CD4-positive, alpha-beta T cell treated with Interleukin-15 for 1 hour (primary cell): ENCODE results near the gene STC2.

Experiments used
- DNase-seq: peaks from one replicate; pipeline ENCODE4 v3.0.0-alpha.2; 2020

The STC2 gene

DNA sequence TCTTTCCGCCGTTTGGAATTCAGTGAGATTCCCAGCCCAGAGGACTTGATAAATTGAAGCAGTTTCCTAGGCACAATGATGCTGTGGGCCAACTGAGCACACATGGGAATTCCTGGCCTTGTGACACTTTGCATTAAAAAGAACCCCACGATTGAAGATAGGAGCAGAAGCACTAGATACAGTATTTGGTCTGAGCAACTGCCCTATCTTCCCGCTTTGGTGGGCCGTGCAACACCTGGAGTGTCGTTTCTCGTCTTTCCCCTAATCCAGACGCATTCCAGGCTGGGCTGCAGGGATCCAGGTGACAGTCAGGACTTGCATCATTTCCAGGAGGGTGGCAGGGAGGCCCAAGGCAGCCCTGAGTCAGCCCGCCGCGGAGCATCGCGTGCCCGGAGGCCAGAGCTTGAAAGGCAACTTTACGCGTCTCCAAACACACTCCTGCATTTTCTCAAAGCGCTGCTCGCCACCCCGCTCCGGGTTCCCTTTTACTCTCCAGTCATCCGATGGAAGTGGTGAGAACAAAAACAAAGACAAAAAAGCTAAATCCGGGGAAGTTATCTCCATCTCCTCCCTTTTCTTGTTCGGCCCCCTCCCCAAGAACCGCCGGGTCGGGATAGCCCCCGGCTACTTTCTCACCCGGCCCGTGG lies 753 bp upstream of the STC2 start:
- no peak for DNase-seq

DNA sequence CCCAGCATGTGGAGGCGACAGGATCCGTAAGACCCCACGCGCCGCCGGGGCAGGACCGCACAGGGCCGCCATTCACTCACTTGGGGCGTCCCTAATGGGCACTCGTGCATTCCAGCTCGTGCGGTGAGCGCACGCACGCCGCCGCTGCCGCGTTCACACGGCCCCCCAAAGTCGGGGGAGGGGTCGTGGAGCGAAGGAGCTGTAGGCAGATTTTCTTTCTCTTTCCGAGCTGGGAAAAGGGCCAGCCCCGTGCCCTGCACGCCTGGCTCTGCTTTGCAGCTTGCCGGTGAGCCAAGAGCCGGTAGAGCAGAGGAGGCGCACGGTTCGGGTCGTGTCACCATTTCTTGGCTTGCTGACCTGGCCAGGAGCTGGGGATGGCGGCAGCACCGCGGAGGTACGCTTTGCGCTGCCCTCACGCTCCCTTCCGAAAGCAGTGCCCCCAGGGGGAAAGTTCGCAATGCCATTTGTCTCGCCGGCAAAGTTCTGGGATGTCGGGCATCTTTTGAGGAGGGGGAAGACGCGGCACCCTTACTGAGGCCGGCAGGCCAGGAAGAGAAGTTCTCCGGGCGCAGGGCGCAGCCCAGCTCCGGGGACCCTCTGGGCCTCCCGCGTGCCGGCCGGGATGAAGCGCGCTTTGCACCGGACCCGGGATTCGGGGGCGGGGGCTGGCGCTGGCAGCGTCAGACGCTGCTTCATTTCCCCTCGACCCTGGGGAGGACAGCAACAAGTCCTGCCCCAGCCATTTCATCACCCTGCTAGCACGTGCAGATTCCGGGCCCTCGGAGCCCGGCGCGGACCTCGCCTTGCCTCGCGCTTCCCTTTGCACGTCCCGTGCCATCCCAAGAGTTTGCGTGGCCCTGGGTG lies 898 bp downstream of the STC2 start:
- no peak for DNase-seq

DNA sequence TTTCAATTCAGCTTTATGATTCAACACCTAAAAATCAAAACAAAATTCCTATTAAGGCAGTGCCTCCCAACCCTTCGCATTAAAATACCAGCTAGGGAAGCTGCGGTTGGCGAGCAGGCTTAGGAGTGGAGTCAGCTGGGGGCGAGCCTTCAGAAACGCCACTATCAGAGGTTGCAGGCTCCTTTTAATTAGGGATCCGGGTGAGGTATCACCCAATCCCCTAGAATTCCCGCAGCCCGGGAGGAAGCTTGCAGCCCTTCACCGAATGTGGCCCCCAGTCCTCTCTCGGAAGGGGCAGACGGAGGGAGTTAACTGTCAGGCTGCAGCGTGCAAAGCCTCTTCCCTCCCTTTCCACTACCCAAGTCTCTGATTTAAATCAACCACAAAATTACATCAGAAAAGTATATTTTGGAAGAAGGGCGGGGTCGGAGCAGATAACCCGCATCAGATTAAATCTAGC lies 1.7 kb downstream of the STC2 start:
- DNase-seq, result no peak

DNA sequence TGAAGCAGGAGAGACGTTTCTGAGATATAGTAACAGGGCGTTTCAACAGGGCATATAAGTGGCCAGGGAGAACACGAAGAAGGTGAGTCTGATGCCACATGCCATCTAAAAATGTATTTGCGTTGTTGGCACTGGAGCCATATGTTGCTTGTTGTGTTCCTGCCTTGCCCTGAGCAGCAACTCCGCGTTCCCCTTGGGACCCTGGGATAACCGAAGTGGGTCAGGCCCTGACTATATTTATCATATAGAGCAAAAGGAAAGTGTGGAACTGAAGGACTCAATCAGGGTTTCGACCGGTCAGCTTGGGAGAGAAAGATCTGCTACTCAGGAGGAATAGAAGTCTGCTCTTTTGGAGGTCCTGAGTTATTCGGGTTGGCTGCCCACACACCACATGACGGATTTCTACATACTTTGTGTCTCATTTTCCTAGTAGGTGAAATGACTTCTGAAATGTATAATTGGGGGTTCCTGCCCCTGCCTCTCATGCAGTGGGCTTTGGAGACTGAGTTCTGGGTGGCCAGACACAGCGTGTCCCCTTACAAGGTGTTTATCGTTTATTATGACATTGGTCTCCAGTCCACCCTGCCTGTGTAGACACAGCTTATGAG lies 3.0 kb downstream of the STC2 start:
- no peak for DNase-seq

DNA sequence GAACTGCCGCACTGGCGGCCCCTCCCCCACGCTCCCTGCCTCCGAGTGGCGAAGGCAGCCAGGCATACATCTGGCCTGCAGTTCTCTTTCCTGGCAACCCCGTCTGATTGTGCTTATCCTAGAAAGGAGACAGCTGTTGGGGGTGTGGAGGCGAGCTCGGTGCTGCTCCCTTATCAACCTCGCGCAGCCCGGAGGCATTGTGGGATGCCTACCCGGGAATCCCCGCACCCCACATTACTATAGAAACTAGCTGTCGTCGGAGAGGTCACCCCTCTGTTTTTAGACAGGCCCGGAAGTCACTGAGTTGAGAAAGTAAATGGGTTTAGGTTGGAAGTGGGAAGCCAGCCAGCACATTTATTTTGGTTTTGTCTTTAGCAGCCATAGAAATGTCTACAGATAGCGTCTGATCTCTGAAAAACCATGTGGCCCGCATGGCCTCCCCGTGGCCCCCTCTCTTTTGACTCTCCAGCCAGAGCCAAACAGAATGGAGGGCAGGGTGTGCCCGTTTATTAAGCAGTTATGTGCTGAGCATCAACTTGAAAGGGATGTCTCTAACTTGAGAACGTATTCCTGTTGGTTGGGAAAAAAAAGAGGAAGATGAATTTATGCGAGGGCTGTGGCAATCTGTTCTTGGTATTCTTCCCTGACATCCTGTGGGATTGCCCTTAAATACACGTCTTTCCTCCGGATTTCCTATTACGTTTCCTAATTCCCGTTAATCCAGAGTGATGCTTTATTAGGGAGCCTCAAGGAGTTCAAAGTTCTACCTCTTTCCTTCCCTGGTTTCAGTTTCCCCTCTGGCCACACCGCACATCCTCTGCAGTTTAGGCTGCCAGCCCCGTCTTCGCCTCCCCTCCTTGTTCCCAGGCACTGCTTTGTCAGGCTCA lies 3.9 kb downstream of the STC2 start:
- DNase-seq, result no peak

DNA sequence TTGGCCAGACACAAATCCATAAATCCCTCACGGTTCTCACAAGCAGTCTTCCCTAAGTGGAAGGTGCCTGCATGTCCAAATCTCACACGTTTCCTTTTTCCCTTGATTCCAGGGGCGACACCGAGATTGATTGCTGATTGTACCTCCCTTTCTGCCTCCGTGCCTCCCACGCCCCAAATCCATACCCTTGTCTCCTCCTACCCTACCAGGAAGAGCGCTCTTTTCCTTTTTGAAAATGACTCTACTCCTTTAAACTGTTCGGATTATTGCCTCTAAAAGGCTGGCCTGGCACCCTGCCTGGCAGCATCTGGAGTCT lies 4.5 kb downstream of the STC2 start:
- DNase-seq, result no peak

DNA sequence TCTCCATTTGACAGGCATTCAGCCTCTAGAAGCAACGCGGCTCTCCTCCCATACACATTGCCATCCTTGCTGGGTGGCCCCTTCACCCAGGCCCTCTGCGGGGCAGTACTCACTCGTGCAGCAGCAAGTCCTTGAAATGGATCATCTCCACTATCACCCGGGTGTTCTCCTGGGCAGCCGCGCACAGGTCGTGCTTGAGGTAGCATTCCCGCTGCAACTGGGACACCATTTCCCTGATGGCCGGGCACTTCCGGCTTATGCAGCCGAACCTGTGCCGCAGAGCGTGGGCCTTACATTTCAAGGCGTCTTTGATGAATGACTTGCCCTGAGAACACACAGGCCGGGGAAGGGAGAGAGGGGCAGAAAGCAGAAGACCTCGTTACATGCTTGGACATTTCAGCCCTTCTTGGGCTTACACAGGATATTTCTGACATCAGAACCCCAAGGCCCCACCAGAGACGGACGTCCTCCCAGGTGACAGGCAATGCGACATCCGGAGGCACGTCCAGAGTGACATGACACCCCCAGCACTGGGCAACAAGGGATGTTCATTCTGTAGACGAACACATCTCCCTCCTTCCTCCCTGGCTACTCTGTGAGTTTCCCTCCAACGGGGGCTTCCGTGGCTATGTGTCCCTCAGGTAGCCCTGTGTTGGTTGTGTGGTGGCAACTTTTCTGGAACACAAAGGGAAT lies 5.0 kb downstream of the STC2 start:
- DNase-seq, result no peak

DNA sequence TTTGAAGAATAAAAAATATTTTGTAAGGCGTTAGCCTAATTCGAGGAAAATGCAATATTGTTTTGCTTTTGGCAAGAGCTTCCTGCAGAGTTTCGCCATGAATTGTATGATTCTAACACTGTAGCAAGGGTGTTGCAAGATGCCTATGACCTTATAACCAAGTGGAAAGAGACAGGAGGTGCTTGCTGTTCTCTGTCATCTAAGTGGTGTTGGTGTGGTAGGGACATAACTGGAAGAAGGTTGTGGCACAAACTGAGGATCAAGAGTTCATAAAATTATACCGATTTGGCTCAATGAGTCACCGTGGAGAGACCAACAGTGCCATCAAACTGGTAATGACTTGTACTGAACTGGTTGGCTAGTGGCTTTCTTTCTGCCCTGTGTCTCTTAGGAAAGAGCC lies 6.3 kb downstream of the STC2 start:
- DNase-seq, result no peak

DNA sequence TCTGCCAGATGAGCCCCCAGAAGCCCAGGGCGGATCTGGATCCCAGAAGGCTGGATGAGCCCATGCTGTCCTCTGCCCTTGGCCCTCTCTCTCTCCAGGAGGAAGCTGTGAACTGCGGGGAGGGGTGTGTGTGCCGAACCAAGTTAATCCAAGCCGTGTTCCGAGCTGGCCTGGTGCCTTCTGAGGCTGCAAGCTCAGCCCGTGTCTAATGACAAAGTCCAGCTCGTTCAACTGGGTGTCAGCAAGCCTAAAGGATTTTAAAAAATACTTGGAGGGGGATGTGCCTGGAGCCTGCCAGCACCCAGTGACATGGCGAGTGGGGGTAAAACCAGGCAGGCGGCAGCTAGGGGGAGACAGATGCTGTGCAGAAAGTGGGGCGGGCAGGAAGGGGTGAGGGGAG lies 8.0 kb downstream of the STC2 start:
- DNase-seq, result no peak

DNA sequence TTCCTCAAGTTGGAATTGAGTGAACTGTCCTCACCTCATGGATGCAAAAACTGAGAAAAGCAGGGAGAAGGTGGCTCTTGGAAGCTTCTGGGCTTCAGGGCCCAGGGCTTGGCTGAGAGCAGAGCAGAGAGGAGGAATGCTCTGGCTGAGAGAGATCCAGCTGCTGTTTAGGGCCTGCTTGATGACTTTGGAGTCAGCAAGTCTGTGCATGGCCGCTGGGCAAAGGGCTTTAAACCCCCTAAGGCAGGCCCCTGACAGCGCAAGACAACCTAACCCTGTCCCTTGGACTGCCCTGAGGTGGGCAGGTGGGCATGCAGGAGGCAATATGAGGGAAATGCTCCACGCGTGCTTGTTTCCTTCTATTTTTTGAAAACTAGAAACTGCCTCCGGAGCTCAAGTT lies 8.6 kb downstream of the STC2 start:
- no peak for DNase-seq

DNA sequence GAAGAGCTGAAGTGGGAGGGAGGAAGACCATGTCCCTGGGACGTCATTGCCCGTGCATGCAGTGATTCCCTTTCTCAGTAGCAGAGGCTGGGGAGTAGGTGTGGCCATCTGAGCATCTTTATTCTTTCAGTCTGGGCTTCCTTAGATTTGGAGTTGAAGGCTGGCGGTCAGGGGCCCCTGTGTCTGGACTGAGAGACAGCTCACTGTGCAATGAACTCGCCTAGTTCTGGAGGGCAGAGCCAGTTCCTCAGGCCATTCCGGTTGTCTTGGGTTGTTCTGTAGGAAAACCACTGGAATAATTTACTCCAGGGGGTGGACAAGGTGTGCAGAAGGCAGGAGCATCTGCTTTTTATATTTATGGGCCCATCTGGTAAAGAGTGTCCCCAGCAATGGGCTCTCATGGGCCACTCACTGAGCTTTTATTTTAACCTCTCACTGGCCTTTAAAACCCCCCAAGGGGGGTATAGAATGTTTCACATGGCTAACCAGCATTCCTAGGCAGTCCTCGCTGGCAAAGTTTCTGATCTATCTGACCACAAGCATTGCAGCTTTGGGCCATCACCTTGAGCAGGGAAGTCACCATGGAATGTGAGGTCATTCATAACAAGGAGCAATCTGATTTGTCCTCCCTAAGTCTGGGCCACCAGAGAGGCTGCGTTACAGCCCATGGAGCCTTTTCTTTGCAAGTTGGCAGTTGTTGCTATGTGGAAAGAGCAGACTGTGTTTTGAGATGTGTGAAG lies 9.2 kb downstream of the STC2 start:
- DNase-seq, result no peak

DNA sequence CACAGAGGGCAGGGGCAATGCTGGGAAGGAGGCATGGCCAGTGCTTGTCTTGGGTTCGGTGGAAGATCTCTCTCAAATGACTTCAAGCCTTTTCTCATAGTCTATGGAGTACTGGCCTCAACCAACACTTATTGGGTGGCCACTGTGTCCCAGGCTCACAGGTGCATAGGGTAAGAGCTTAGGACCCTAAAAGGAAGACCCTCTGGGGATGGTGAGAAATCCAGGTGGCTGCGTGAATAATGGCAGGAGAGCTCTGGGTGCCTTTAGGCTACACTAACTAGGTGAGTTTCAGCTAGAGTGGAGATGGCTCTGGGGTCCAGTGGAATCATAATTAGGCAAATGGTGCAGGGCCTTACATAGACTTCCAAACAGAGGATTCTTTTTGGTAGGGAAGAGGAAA lies 9.9 kb downstream of the STC2 start:
- no peak for DNase-seq

DNA sequence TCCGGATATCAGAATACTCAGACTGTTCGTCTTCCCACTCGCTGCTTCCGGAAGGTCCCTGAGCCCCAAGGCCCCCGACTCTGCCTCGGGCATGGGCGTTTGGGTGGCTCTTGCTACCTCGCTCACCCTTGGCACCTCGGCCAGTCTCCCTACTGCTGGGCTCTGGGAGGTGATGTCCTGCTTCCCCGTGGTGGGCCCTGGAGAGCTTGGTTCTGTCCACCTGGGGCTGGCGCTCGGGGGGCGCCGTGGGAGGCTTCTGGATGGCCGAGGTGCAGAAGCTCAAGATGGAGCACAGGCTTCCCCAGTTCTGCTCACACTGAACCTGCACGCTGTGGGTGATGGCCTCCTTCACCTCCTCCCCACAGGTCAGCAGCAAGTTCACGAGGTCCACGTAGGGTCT lies 10.4 kb downstream of the STC2 start:
- DNase-seq, result no peak

DNA sequence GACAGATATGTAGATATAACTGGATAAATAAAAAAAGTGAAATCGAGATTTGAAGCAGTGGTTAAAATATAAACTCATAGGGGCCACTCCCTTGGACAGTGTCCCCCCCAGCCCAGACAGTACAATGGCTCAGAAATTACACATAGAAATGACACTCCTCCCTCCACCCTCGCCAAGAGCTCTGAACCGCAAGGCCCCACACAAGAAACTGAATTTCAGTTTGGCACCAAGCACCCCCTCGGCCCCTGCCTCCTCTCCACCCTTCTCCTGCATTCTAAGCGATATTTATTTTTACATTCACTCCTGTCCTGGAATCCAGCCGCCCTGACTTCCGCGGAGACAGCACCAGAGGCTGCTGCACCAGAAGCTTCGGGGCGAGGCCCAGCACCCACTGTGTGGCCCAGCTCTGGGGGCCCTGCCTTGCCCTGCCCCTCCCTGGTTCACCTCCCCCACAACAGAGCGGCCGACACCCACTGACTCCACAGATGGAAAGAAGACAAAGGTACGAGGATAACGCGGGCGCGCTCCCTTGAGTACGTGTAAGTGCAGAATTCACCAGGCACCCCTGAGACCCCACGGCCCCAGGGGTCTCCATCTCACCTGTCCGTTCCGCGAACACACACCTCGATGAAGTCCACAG lies 11.0 kb downstream of the STC2 start:
- no peak for DNase-seq

DNA sequence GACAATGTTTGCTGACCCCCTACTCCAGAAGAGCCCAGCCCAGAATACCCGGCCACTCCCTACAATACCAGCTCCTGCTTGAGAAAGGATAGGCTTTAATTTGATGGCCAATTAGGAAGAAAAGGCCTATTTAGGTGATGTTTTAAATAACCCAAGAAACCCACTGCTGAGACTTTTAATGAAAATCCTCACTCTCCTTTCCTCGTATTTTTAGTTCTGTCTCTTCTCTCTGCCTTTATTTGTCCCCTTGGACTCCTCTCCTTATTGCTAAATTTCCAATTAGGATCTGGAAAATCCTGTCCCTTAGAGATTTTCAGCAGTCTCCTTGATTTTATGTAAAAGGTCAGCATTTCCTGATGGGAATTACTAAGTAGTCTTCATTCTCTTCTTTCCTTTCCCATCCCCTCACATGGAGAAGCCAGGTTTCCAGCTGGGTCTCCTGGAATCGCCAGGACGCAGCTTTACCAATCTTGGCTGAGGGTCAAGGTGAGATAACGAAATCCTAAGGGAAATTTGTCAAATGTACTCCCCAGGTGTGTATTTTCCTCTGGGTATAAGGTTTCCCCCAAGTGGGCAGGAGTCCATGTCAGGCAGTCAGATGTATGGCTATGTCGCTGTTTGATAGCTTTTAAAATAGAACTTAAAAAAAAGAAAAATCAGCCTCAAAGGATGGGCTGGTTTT lies 11.7 kb downstream of the STC2 start:
- DNase-seq, result no peak

DNA sequence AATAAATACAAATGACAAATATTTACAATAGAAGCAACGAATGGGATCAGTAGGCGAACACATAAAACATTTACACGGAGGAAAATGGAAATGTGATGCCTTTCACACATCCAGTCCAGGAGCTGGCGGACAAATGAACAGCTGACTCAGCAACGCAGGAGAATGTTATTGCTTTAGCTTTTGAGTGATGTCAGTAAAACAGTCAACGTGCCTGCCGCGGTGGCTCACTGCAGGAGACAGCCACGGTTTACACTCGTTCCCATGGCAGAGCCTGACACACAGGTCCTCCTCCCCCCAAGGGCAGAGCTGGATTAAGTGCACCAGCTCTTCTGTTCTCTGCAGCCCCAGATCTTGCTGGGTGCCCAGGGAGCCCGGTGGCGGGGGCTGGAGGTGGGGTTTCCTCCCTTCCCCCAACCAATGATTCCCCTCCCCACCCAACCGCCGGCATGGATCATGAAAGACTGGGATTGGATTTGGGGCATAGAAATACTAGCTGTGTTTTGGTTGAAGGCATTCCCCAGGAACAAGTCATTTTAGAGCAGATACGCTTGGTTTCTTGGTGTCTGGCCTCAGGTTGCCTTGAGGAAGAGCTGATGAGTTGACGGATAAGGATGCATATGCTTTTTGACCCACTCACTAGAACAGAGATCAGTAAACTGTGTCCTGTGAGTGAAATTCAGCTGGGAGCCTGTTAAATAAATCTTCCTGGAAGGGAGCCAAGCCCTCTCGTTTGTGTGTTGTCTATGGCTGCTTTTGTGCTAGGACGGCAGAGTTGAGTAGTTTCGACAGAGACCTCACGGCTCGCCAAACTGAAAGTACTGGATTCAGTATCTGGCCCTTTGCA lies 12.5 kb downstream of the STC2 start:
- DNase-seq, result no peak

DNA sequence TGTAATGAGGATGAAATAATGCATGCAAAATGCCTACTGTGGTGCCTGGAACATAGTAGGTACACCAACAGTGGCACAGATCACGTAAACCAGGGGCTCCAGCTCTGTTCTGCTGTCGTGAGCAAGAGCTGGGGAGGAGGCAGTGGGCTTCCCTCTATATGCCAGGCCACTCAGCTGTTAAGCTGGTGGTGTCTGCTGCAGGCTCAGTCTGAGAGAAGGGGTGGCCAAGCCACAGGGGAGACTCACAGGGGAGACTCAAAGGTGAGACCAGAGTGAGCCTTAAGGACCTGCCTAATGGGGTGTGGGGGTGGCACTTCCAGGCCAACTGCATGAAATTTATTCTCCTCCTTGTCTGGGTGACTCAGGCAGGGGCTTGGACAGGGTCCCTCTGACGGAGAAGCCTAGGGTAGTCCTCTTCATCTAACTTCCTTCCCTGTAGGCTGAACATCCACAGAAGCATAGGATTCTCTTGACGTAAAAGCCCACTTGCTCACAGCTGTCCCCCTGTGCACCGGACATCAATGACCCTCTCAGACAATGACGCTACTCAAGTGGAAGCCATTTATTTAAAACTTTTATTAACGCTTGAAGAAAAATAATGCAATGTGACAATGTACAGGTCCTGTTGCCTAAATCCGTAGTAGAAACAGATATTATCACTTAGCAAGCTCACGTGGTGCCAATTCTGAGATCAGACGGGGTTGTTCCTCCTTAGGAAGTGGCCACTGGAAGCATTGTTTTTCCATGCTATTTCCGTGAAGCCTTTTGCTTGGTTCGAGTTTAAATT lies 13.9 kb downstream of the STC2 start:
- DNase-seq, result no peak

DNA sequence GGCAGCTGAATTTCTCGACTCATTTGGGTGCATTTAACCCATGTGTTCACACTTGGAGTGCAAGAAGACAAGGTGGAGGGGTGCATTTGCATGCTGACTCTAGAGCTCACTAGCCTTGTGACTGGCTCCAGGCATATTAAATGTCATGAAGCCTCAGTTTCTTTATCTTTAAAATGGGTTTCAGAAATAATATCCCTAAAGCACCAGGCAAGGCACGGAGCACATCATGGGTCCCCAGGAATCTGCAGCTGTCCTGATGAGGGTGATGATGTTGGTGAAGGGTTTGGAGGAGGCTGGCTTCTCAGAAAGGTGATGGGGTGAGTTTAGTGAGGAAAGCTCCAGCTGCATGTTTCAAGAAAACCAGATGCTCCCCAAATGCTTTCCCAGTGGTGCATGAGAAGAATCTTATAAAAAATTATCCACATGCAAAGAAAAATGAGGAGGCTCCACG lies 14.8 kb downstream of the STC2 start:
- DNase-seq, result no peak

DNA sequence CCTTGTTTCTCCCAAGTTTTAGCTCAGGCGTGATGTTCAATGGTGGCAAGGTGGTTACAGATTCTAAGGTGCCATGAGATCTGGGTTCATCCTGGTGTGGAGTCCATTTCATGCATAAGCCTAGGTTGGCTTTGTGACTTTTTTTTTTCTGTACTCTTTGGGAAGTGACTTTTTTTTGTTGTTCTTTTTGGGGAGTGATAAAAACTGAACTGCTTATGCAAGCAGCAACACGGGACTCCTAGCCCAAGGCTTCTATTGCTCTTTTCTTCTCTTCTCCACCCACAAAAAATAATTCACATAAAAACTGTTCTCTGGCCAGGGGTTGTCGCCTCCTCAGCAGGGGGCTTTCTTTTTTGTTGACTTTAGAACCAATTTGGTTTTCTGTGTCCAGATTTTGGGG lies 15.4 kb downstream of the STC2 start:
- no peak for DNase-seq
